Measurements from ENCODE around the gene RNF115.

DNA sequence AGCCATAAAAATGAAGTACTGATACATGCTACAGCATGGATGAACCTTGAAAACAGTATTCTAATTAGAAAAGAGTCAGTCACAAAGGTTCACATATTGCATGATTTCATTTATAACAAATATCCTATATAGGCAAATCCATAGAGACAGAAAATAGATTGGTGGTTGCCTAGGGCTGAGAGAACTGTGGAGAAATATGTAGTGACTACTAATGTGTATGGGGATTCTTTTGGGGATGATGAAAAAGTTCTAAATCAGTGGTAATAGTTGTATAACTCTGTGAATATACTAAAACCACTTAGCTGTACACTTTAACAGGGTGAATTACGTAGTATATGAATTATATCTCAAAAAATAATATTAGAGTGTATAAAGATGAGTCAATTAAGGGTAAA is 45.8 kb downstream of the RNF115 start:
- TF ChIP-seq, protein P1, sequence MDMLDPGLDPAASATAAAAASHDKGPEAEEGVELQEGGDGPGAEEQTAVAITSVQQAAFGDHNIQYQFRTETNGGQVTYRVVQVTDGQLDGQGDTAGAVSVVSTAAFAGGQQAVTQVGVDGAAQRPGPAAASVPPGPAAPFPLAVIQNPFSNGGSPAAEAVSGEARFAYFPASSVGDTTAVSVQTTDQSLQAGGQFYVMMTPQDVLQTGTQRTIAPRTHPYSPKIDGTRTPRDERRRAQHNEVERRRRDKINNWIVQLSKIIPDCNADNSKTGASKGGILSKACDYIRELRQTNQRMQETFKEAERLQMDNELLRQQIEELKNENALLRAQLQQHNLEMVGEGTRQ (IDR thresholded peaks at IDR 0.05; ENCODE audit: low read depth, low read length) = no peak
- TF ChIP-seq, protein P2, sequence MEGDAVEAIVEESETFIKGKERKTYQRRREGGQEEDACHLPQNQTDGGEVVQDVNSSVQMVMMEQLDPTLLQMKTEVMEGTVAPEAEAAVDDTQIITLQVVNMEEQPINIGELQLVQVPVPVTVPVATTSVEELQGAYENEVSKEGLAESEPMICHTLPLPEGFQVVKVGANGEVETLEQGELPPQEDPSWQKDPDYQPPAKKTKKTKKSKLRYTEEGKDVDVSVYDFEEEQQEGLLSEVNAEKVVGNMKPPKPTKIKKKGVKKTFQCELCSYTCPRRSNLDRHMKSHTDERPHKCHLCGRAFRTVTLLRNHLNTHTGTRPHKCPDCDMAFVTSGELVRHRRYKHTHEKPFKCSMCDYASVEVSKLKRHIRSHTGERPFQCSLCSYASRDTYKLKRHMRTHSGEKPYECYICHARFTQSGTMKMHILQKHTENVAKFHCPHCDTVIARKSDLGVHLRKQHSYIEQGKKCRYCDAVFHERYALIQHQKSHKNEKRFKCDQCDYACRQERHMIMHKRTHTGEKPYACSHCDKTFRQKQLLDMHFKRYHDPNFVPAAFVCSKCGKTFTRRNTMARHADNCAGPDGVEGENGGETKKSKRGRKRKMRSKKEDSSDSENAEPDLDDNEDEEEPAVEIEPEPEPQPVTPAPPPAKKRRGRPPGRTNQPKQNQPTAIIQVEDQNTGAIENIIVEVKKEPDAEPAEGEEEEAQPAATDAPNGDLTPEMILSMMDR (conservative IDR thresholded peaks at IDR 0.05; ENCODE audit: low read depth, low read length) = no peak
- no peak for TF ChIP-seq CHD1 (IDR thresholded peaks at IDR 0.05; ENCODE audit: low read depth, low read length)
- TF ChIP-seq RAD21 (IDR thresholded peaks at IDR 0.05; ENCODE audit: low read length) = no peak
- TF ChIP-seq BHLHE40 (IDR thresholded peaks at IDR 0.05; ENCODE audit: low read depth, low read length) = no peak

Measured in IMR-90 (cell line).